Naive thymus-derived CD4-positive, alpha-beta T cell (primary cell): Measurements from ENCODE around the gene C2CD2L. TPM values are rescaled to one million over a fixed set of nuclear protein-coding genes. Genes with fewer than 3 reads are reported as not detected.
"Not testable (repeated sequence)": the region's sequence is repeated elsewhere in the genome, so short reads cannot be mapped to it uniquely, and the experiment has no call there.

Experiments
- ATAC-seq: fragments of 150-1000 bp; cut with Tn5 transposase; 2 replicates; pipeline ENCODE4 v1.10.0; 2021; ENCODE audit warnings: mild to moderate bottlenecking, moderate library complexity
- CTCF ChIA-PET: fragments of 350-600 bp; sonication (Branson Sonifier 250); formaldehyde crosslinking; loops from one replicate; lab custom pipeline; 2021; ENCODE audit warnings: antibody characterized with exemption; lab: Charles Lee
- POLR2A ChIA-PET: fragments of 350-600 bp; sonication (Branson Sonifier 250); formaldehyde crosslinking; loops from one replicate; lab custom pipeline; 2021; ENCODE audit warnings: antibody characterized with exemption, inconsistent platforms; lab: Charles Lee
- DNase-seq, 9 donors: peaks; one replicate each; pipeline versions ENCODE4 v3.0.0 to v3.0.0-alpha.2; 2020 to 2022; ENCODE audit warnings: mixed read lengths in 1 of 9
- H3K27ac ChIP-seq: one replicate; pipeline ENCODE4 v1.7.0; 2013; ENCODE audit warnings: mild to moderate bottlenecking, low read depth, low read length, moderate library complexity
- H3K27me3 ChIP-seq, 2 donors: one replicate each; pipeline ENCODE4 v1.7.0; 2013; ENCODE audit warnings: low read length in 2 of 2, mild to moderate bottlenecking in 2 of 2, moderate library complexity in 2 of 2; ENCODE audit not compliant: control insufficient read depth in 2 of 2, insufficient read depth in 2 of 2
- H3K36me3 ChIP-seq, 3 experiments: 1 replicate in 2 of 3; 2 replicates in 1 of 3; pipeline ENCODE4 v1.7.0; 2013; ENCODE audit warnings: low read length in 3 of 3, mild to moderate bottlenecking in 3 of 3, moderate library complexity in 1 of 3; ENCODE audit not compliant: insufficient read depth in 3 of 3, control insufficient read depth in 2 of 3
- H3K4me1 ChIP-seq, 2 donors: one replicate each; pipeline ENCODE4 v1.7.0; 2013; ENCODE audit warnings: low read length in 2 of 2, mild to moderate bottlenecking in 2 of 2, moderate library complexity in 1 of 2; ENCODE audit not compliant: control insufficient read depth in 2 of 2, insufficient read depth in 2 of 2
- H3K4me3 ChIP-seq: 2 replicates; pipeline ENCODE4 v1.7.0; 2013; ENCODE audit warnings: mild to moderate bottlenecking, low read length
- H3K9me3 ChIP-seq, 3 experiments: 1 replicate in 2 of 3; 2 replicates in 1 of 3; pipeline ENCODE4 v1.7.0; 2013; ENCODE audit warnings: low read length in 3 of 3; ENCODE audit not compliant: control insufficient read depth in 2 of 3
- H3K27ac Mint-ChIP-seq, 9 donors: one replicate each; pipeline ENCODE4 v1.8.0; 2020 to 2022; ENCODE audit warnings: mixed read lengths in 9 of 9, mild to moderate bottlenecking in 8 of 9, moderate library complexity in 5 of 9, inconsistent platforms in 2 of 9
- H3K27me3 Mint-ChIP-seq, 5 donors: one replicate each; pipeline ENCODE4 v1.8.0; 2021 to 2022; ENCODE audit warnings: mixed read lengths in 5 of 5, mild to moderate bottlenecking in 1 of 5
- H3K36me3 Mint-ChIP-seq, 5 donors: one replicate each; pipeline ENCODE4 v1.8.0; 2020 to 2022; ENCODE audit warnings: mixed read lengths in 5 of 5, mild to moderate bottlenecking in 3 of 5, inconsistent platforms in 1 of 5
- H3K4me1 Mint-ChIP-seq, 7 donors: one replicate each; pipeline ENCODE4 v1.8.0; 2020 to 2022; ENCODE audit warnings: mixed read lengths in 7 of 7, mild to moderate bottlenecking in 3 of 7, inconsistent platforms in 1 of 7
- H3K4me3 Mint-ChIP-seq, 10 donors: one replicate each; pipeline ENCODE4 v1.8.0; 2020 to 2022; ENCODE audit warnings: mild to moderate bottlenecking in 10 of 10, mixed read lengths in 10 of 10, moderate library complexity in 6 of 10, inconsistent platforms in 2 of 10
- H3K9me3 Mint-ChIP-seq, 11 donors: one replicate each; pipeline ENCODE4 v1.8.0; 2020 to 2022; ENCODE audit warnings: mixed read lengths in 11 of 11, mild to moderate bottlenecking in 4 of 11, inconsistent platforms in 1 of 11, moderate library complexity in 1 of 11
- intact Hi-C, 2 donors: fragments of 100-400 bp; cut with micrococcal nuclease; formaldehyde crosslinking; loops; one replicate each; pipeline ENCODE4 v1.15.1; 2023
- polyA plus RNA-seq, 2 donors: library from polyadenylated mRNA; unstranded; fragments of 300-500 nt; fragmentation: Illumina TruSeq; gene quantifications; one replicate each; pipeline ENCODE4 v1.2.3, GENCODE V29; 2021
- total RNA-seq, 6 experiments: library from RNA in 5 of 6; stranded (reverse) in 5 of 6; gene quantifications; 1 replicate in 5 of 6; 2 replicates in 1 of 6; pipeline ENCODE4 v1.2.3 and lab custom pipeline; 2021 to 2026

C2CD2L gene
- total RNA-seq (10 to 100 TPM; 24.7 to 40.7 (median 36.1) TPM), polyA plus RNA-seq (10 to 100 TPM in 1 of 2 donors, 1 to 10 TPM in 1; 2.7 to 10.2 TPM), total RNA-seq (lab: John Stamatoyannopoulos, UW) (54.2 reads per million, percentile 73 among the genes with 10 or more reads in this experiment)

GRCh38 chr11:119106564-119107537 lies at the start of gene C2CD2L:
Gene C2CD2L, plus strand, starts transcription at chr11:119107344. Its CDS starts 398 bp downstream, at chr11:119107742.
- Histone ChIP-seq H3K27me3 (no peaks in the 10 kb centered on the region), H3K27ac (peak within 1 kb of the TSS; percentile 93), H3K4me3 (peak within 1 kb of the TSS; percentile 95), H3K9me3 (no peaks in the 10 kb centered on the region), H3K4me1 (peaks cover 20 to 30% of the 10 kb centered on the region in 2 donors), H3K36me3 (peaks cover 9 to 25% (median 11%) of the 10 kb centered on the region in 3 experiments)
- no peaks in the 10 kb centered on the region for H3K27me3 Mint-ChIP-seq
- H3K4me1 Mint-ChIP-seq: peaks cover 46 to 77% (median 62%) of the 10 kb centered on the region in 7 donors
- no peaks in the 10 kb centered on the region for H3K9me3 Mint-ChIP-seq
- intact Hi-C loops: loop anchor here (1.0 to 5.0 kb wide), 10 partner anchors 8 to 178 kb away; partner anchors contain the start of genes HINFP (in 2 of the 2), NLRX1 (in 2 of the 2), ABCG4 (in 1 of the 2) and HYOU1 (in 1 of the 2)
- H3K4me3 Mint-ChIP-seq: peak within 1 kb of the TSS; percentile 83 to 98 (median 92)
- peak within 1 kb of the TSS; percentile 82 to 98 (median 91) for H3K27ac Mint-ChIP-seq
- DNase-seq: peak; percentile 78 to 90 (median 86)
- POLR2A ChIA-PET: interaction anchor here (0.6 to 20.2 kb wide), 18 partner anchors 9 to 199 kb away, joined by 3 to 435 read pairs (median 4); partner anchors contain the start of genes HINFP, HMBS, HYOU1 and NLRX1
- peaks cover 6 to 23% (median 10%) of the 10 kb centered on the region in 5 donors for H3K36me3 Mint-ChIP-seq
- CTCF ChIA-PET: interaction anchor here (0.6 to 2.8 kb wide), 5 partner anchors 10 to 154 kb away, joined by 3 to 13 read pairs (median 5); partner anchors contain the start of gene HMBS
- peak; percentile 95 for ATAC-seq

GRCh38 chr11:119059128-119059527 lies 48.0 kb upstream of the C2CD2L start:
- POLR2A ChIA-PET: interaction anchor here (0.7 to 6.6 kb wide), 2 partner anchors 8 to 146 kb away, joined by 4 to 63 read pairs; partner anchors contain the start of gene VPS11

GRCh38 chr11:119061256-119061655 lies 45.9 kb upstream of the C2CD2L start:
- POLR2A ChIA-PET: interaction anchor here (0.6 to 2.0 kb wide), 5 partner anchors 25 to 62 kb away, joined by 3 to 7 read pairs (median 3); no protein-coding TSS in a partner anchor
- Histone ChIP-seq H3K36me3 (no peaks in the 10 kb centered on the region), H3K4me3 (no peak overlapping the region), H3K9me3 (no peaks in the 10 kb centered on the region), H3K27ac (no peak overlapping the region), H3K27me3 (no peaks in the 10 kb centered on the region), H3K4me1 (peaks cover 13 to 17% of the 10 kb centered on the region in 2 donors)
- H3K36me3 Mint-ChIP-seq: peaks cover 0 to 2% (median 0%) of the 10 kb centered on the region in 5 donors
- H3K27ac Mint-ChIP-seq: peak overlapping the region in 1 of 9 donors; percentile 72
- H3K27me3 Mint-ChIP-seq: no peaks in the 10 kb centered on the region
- CTCF ChIA-PET: interaction anchor here (0.6 to 1.1 kb wide), 3 partner anchors 217 to 658 kb away, joined by 3 to 7 read pairs (median 3); no protein-coding TSS in a partner anchor
- intact Hi-C loops: no loop called here
- H3K4me3 Mint-ChIP-seq: no peak overlapping the region
- no peak for DNase-seq
- no peaks in the 10 kb centered on the region for H3K9me3 Mint-ChIP-seq
- ATAC-seq: no peak
- peaks cover 22 to 34% (median 31%) of the 10 kb centered on the region in 7 donors for H3K4me1 Mint-ChIP-seq

More at GRCh38 chr11:119059128-119059527, 48.0 kb upstream of the C2CD2L start:
- peaks cover 0 to 11% (median 4%) of the 10 kb centered on the region in 3 experiments for H3K36me3 ChIP-seq
- H3K9me3 Mint-ChIP-seq, intact Hi-C loops, ATAC-seq, H3K9me3 ChIP-seq, H3K27me3 Mint-ChIP-seq, H3K27me3 ChIP-seq, DNase-seq, H3K4me3 ChIP-seq, H3K27ac Mint-ChIP-seq, CTCF ChIA-PET, H3K27ac ChIP-seq: not testable (repeated sequence)
- peaks cover 18 to 20% of the 10 kb centered on the region in 2 donors for H3K4me1 ChIP-seq
- Mint-ChIP-seq H3K36me3 (peaks cover 0 to 14% (median 0%) of the 10 kb centered on the region in 5 donors), H3K4me1 (peaks cover 24 to 34% (median 30%) of the 10 kb centered on the region in 7 donors), H3K4me3 (peak overlapping the region in 1 of 10 donors; percentile 8)

- Histone ChIP-seq H3K9me3 (no peaks in the 10 kb centered on the region), H3K27me3 (no peaks in the 10 kb centered on the region), H3K27ac (no peak overlapping the region), H3K36me3 (no peaks in the 10 kb centered on the region), H3K4me1 (peaks cover 18 to 21% of the 10 kb centered on the region in 2 donors), H3K4me3 (no peak overlapping the region)
- ChIA-PET CTCF (interaction anchor here (1.0 to 1.7 kb wide), 3 partner anchors 40 to 754 kb away, joined by 3 to 4 read pairs (median 3); no protein-coding TSS in a partner anchor), POLR2A (interaction anchor here (0.6 to 1.6 kb wide), 3 partner anchors 21 to 160 kb away, joined by 3 to 5 read pairs (median 4); no protein-coding TSS in a partner anchor)
- DNase-seq: no peak
- Mint-ChIP-seq H3K27ac (no peak overlapping the region), H3K27me3 (no peaks in the 10 kb centered on the region), H3K36me3 (peaks cover 0 to 4% (median 0%) of the 10 kb centered on the region in 5 donors), H3K4me3 (no peak overlapping the region), H3K9me3 (no peaks in the 10 kb centered on the region), H3K4me1 (peaks cover 25 to 42% (median 36%) of the 10 kb centered on the region in 7 donors)
- intact Hi-C loops: no loop called here
- no peak for ATAC-seq
Measured at GRCh38 chr11:119062779-119063178, 44.4 kb upstream of the C2CD2L start.

- H3K9me3 Mint-ChIP-seq: no peaks in the 10 kb centered on the region
- Histone ChIP-seq H3K9me3 (no peaks in the 10 kb centered on the region), H3K27ac (peak overlapping the region; percentile 51), H3K4me1 (peaks cover 18 to 23% of the 10 kb centered on the region in 2 donors), H3K36me3 (peaks cover 0 to 10% (median 3%) of the 10 kb centered on the region in 3 experiments), H3K27me3 (no peaks in the 10 kb centered on the region), H3K4me3 (no peak overlapping the region)
- ATAC-seq: no peak
- no peaks in the 10 kb centered on the region for H3K27me3 Mint-ChIP-seq
- DNase-seq: peak in 7 of 9 donors; percentile 35 to 65 (median 54)
- peak overlapping the region; percentile 40 to 94 (median 59) for H3K4me3 Mint-ChIP-seq
- H3K27ac Mint-ChIP-seq: peak overlapping the region in 8 of 9 donors; percentile 36 to 100 (median 78)
- peaks cover 24 to 52% (median 42%) of the 10 kb centered on the region in 7 donors for H3K4me1 Mint-ChIP-seq
- POLR2A ChIA-PET: interaction anchor here (0.6 to 4.7 kb wide), 8 partner anchors 9 to 272 kb away, joined by 3 to 63 read pairs (median 3); partner anchors contain the start of genes DPAGT1 and HYOU1
- intact Hi-C loops: loop anchor here (1.0 kb wide), 3 partner anchors 132 to 258 kb away; no protein-coding TSS in a partner anchor
- CTCF ChIA-PET: no interaction called here
- peaks cover 0 to 8% (median 4%) of the 10 kb centered on the region in 5 donors for H3K36me3 Mint-ChIP-seq
Measured at GRCh38 chr11:119065369-119065768, 41.8 kb upstream of the C2CD2L start.
